ENCODE measurements around the gene PTGDR2.

The PTGDR2 gene

DNA sequence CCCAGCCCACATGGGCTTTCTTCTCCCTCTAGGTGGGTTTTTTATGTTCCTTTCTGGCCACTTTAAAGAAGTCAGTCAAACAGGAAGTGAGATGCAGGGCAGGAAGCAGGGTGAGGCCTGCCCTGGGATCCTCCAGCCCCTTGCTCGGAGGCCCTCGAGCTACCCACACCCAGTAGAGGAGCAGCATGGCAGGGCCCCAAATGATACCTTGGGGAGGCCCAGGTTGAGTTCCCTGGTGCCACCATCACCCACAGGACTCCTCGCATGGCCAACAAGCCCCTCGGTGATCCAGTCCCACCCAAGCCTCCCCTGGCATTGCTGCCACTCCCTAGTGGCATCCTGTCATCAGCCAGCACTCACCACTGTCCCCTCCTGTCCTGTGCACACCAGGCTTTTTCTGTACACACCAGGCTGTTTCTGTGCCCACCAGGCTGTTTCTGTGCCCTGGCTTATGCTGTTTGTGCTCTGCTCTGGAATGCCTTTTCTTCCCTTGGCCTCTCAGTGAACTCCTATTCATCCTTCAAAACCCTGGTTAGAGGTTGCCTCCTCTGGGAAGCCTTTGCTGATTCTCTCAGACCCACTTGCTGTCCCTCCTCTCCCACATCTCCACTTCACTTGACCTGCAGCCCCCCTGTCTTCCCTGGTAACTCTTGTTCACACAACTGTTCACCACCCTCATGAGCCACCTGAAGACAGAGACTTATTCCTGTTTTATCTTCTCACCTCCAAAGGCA lies 3.1 kb upstream of the PTGDR2 start:
- DNase-seq, result no peak

DNA sequence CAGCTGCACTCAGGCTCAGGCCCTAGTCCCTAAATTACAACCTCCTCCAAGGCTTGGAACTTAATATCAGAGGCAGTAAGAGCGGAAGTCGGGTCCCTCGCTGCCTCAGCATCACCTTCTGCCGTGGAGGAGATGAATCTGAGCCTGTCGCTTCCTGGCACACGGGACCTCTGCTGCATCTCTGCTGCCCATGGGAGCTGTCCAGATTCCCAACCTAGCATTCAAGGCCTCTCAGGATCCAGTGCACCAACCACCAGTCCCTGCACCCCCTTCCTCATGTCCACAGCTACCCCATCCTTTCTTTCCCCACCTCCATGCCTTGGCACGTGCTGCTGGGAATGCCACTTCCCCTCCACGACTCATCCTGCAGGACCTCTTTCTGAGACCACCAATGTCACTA lies 2.5 kb upstream of the PTGDR2 start:
- no peak for DNase-seq

DNA sequence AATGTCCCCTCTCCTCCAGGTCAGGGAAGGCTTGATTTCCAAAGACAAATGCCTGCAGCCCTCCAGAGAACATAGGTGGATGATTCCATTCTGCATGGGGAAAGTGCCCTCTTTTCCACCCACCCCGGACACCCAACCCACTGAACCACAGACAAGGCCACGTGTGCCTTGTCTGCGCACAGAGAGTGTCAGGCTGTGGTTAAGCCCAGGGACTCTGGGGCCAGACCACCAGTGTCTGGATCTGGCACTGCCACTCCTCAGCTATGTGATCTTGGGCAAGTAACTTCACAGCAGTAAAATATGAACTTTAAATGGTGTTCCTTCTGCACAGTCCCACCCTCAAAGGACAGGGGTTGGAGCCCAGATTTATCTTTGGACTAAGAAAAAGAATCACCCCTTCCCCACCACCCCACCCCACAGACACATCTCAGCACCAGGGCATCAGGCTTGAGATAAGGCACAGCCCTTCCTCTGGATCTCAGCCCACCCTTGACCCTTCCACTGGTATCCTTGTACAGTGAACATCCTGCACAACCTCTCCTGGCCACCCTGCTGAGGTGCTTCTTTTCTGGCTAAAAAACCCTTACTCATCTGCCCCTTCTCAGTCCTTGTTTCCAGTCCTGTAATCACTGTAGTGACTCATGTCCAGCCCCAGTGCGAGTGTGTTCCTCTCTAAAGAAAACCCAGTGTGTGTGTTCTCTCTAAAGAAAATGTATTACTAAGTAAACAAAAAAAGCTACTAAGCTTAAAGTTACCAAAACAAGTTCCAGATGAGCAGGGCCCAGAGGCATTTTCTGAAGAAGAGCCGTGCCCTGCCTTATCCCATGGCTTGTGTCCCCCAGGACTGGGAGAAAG lies 1.9 kb upstream of the PTGDR2 start:
- no peak for DNase-seq

DNA sequence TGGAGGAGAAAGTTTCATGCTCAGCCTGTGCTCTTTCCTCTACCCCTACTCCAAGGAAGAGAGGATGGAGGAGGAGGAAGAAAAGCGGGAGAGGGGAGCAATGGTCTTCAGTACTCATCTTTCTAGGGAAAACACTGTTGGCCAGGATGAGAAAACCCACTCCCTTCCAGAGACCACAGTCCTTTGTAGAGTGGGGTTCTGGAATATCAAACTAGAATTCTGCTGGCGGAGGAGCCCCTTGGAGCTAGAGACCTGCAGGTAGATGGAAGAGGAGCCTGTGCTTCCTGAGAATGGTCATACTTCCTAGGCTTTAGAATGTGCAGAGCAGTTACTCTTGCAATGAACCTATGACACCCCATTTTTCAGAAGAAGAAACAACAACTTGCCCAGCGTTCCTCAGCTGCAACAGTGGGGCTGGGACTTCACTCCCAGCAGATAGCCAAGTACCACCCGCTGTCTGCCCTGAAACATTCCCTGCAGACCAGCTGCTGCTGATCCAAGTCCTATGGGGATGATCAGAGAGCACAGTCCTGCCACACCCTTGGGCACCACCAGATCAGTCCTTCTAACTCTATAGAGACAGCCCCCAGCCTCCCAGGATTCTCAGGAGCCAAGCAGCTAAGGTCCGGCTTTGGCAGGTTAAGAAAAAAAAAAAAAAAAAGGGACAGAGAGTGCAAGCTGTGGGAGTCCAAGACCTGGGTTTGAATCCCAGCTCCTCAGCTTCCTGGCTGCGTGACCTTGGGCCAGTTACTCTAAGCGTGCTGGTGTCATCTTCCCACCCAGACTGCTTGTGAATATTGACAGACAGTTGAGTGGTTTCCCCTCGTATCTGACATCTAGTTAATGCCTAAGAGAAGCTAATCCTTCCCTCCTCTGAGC lies 664 bp downstream of the PTGDR2 start:
- DNase-seq, result no peak

DNA sequence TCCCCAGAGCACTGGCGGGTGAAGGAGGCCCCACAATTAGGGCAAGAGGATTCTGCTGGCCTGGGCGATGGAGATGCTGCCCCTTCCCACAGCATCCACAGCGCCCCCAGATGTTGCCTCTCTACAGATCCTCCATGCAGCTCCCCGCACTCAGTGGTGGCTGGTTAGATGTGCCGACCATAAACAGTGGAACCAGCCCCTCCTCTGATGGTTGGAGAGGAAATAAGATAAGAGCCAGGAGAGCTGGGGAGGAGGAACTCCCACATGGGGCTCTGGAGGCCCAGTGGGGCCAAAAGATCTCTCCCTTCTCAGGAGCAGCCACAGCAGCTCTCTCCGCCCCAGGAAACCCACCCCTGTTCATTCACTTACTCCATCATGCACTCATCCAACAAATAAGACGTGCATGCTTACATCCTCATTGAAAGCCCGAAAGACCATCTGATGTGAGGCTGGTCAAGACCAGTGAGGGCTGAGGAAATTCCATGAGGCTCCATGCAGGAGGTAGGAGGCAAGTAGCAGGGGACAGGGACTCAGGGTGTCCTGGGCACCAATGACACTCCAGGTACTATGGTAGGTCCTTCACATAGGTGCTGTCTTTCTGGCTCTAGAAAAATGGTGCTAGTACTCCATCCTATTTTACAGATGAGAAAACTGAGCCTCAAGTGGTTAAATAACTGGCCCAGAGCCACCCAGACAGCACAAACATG lies 1.5 kb downstream of the PTGDR2 start:
- no peak for DNase-seq

DNA sequence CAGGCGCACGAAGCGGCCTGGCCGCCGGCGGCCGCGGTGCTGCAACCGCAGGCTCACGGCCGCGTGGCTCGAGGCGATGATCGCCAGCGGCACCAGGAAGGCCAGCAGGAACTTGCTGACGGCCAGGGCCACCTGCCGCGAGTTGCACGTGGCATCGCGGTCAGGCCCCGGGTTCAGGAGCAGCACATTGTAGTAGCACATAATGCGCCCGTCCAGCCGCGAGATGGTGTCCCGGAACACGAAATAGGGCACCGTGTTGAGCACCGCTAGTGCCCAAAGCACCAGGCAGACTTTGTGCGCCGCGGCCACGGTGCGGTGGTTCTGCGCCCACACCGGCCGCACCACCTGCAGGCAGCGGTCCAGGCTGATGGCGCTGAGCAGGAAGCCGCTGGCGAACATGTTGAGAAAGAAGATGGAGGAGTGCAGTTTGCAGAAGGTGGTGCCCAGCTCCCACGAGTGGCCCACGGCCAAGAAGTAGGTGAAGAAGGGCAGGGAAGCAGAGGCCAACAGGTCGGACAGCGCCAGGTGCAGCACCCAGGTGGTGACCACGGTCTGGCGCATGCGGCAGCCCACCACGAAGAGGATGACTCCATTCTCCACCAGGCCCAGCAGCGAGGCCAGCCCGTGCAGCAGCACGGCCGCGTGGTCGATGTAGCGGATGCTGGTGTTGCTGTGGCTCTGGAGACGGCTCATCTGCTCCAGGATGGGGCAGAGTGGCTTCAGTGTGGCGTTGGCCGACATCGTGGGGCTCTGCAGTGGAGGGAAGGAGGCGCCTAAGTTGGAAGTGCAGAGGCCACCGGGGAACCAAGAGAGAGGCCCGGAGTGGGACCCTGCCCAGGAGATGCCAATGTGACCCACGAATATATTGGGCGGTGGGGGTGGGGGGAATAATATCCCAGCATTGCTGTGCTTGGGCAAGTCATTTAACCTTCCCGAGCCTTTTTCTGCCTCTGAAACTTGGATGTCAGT lies 2.5 kb downstream of the PTGDR2 start:
- DNase-seq, result no peak

DNA sequence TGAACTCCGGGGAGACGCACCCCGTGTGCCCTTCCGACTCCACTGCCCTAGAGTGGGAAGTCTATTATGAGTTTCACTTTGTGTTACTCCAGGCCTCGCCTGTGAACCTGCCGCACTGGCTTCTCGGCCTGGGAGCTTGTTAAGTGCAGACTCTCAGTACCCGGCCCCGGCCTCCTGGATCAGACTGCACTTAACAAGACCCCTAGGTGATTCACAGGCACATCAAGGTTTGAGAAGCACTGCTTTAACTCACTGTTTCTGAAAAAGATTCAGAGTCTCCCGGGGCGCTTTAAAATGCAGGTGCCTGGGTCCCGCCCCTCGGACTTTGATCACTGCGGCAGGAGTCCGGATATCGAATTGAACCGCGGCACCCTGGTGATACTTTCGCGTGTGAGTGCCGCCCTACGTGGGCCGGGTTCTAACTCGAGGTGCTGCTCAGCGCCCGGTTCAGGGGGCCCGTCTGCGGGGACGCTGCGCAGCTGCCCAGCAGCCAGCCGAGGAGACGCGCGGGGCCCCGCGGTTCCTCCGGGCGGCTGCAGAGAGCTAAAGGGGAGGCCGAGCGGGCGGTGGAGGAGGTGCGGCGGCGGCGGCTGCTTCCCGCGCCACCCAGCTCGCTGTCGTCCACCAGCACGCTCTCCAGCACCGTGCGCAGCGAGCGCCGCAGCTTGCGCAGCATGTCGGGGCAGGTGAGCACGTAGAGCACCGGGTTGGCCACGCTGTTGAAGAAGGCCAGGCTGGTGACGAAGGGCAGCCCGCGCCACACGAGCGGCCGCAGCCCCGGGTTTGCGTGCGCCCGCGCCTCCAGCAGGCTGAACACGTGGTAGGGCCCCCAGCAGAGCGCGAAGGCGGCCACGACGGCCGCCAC lies 3.4 kb downstream of the PTGDR2 start:
- DNase-seq, result no peak

DNA sequence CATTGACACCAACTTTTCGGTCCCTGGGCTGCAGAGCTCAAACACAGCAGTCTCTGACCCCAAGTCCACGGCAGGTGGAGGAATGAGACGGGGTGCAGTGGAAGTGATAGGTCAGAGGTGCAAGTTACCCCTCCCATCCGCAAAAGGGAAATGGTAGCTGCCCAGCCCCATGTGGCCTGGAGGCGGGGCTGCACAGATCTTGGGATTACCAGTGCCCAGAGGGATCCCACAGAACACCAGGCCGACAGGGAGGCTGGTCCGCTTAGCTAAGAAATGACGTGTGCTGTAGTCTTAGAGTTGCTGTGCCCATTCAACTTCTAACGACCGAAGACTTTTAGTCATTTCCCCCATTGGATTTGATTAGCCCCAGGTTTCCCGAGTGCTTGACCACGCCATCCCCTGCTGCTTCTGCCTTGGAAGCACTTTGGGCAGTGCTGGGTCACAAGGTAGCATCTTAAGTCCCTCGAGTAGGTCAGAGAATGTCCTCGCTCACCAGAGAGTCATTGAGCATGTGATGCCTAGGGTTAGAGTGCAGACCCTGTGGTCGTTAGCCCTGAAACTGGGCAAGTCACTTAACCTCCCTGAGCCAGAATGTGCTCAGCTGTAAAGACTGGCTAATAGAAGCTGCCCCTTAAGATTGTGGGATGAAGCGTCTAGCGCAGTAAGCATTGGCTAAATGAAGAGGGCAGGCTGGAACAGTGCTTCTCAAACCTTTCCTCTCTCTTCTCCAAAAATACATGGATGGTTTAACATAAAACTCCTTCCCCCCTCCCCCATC lies 4.2 kb downstream of the PTGDR2 start:
- DNase-seq, result no peak

DNA sequence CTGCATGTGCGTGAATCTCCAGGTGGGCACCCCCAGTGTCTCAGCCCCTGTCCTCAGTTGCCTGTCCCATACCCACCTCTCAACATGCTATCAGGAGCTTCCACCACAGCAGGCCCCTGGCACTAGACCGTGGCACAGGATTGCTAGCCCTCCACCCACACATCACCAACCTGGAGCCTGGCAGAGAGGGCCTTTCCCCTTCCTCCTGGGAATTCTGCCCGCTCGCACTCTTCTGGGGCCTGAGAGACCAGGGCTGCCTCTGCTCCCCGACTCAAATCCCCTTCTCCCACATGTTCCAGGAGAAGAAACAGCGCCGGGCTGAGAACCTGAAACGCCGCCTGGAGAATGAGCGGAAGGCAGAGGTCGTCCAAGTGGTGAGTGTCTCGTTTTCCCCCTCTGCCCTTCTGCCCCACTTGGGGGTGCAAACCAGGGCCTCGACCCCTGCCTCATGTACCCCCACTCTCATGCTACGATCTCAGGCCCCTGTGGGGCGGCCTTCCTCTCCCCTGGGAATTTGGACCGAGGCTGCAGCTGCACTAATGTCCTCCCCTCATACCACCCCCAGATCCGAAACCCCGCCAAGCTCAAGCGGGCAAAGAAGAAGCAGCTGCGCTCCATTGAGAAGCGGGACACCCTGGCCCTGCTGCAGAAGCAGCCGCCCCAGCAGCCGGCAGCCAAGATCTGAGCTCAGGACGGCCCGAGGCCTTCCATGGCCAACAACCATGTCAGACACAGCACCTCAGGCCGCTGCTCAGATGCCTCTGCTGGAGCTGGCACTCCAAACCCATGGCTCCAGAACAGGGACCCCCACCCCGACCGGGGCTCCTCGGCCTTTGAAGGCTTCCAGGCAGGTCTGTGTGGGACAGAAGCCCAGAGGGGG lies 5.9 kb downstream of the PTGDR2 start:
- DNase-seq, result no peak

DNA sequence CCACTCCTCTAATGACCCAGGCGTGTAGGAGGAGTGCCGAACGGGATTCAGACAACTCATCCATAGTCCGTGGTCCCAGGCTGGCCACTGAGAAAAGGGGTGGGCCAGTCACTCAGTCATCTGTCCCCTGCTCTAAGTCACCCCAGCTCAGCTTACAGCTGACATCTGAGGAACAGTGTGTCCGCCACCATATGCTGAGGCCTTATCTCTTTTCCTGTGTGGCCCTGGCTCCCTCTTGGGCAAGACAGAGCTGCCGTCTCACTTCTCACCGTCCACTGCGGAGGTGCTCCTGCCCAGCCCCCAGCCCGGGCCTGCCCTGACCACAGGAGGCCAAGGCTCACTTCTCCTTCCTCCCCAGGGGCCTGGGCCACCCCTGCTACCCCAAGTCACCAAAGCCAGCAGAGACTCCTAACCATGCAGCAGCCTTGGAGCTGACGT lies 7.0 kb downstream of the PTGDR2 start:
- DNase-seq, result no peak

DNA sequence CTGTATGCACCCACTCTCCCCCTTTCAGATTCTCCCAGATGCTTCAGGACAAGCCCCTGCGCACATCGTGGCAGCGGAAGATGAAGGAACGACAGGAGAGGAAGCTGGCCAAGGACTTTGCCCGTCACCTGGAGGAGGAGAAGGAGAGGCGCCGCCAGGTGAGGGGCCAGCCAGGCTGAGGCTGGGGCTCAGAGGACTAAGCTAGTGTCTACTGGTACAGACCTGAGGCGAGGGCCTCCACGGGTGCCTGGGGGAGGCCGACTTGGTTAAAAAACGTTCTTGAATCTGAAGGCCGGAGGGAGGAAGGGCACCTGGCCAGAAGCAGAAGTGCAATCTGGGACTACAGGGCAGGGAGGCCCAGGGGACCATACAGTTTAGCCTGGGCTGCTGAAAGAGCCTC lies 7.9 kb downstream of the PTGDR2 start:
- no peak for DNase-seq

DNA sequence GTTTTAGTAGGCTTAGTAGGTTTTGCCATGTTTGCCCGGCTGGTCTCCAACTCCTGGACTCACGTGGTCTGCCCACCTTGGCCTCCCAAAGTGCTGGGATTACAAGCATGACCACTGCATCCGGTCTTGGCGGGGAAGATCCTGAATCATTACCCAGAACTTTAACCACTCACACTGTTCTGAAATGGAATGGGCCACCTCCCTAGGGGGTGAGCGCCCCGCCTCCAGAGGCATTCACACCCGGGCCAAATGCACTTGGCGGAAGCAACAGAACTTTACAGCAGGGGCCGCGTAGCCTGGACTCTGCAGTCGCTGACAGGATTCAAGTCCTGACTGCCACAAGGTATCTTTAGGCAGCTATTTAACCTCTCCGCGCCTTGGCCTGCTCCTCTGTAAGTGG lies 8.5 kb downstream of the PTGDR2 start:
- DNase-seq, result no peak

DNA sequence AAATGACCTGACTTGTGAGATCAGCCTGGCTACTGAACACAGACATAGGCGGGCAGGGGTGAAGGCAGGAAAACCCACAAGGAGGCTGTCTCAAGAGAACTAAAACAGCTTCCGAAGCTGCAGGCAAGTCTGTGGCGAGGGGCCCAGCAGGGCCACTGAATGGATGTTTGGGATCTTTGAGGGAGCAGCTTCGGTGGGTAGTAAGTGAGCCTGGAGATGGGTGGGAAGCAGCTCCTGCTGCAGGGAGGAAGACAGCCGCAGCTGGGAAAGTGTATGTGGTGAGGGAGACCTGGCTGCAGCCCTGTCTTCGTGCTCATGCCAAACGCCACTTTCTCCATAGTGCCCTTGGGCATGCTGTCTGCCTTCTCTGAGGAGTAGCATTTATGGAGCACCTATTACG lies 10.4 kb downstream of the PTGDR2 start:
- no peak for DNase-seq

DNA sequence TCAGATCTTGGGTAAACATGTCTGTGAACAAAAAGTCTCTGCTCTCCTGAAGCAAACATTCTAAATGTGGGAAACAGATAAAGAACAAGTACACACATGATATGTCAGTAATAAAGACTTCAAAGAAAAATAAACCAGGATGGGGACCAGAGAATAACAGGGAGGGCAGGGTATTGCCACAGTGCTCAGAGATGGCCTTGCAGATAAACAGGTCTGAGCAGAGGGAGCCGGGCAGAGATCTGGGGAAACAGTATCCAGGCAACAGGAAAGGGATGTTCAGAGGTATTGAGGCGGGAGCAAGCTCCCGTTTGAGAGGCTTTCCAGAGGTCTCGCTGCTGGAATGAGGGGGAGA lies 10.9 kb downstream of the PTGDR2 start:
- no peak for DNase-seq

DNA sequence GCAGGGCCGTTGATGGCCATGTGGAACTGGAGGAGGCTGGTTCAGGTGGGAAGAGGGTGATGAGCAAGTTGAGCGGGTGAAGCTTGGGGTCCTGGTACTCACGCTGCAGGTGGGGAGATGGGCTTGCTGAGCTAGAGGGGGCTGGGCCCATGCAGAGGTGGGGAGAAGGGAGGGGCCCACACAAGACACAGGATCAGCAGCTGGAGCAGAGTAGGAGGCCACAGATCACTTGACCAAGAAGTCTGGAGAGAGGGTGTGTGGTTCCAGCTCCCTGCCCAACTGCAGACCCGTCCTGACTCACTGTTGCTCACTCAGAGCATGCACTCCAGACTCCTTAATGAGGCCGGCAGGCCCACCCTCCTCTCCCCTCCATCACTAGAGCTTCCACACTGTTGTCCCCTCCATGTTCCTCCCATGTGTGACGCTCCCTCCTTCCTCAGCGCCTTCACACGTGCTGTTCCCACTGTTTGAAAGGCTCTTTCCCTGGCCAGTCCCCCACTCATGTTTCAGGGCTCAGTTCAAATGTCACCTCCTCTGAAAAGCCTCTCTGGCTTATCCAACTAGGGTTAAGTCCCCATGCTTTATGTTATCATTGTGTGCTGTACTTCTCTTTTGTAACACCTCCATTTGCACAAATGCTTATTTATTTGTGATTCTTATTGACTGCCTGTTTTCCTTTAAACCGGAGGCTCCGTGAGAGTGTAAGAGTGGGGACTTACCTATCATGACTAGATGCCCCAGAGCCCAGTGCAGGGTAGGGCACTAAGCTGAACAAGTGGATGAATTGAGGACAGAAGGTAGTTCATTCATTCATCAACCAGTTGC lies 11.5 kb downstream of the PTGDR2 start:
- no peak for DNase-seq

DNA sequence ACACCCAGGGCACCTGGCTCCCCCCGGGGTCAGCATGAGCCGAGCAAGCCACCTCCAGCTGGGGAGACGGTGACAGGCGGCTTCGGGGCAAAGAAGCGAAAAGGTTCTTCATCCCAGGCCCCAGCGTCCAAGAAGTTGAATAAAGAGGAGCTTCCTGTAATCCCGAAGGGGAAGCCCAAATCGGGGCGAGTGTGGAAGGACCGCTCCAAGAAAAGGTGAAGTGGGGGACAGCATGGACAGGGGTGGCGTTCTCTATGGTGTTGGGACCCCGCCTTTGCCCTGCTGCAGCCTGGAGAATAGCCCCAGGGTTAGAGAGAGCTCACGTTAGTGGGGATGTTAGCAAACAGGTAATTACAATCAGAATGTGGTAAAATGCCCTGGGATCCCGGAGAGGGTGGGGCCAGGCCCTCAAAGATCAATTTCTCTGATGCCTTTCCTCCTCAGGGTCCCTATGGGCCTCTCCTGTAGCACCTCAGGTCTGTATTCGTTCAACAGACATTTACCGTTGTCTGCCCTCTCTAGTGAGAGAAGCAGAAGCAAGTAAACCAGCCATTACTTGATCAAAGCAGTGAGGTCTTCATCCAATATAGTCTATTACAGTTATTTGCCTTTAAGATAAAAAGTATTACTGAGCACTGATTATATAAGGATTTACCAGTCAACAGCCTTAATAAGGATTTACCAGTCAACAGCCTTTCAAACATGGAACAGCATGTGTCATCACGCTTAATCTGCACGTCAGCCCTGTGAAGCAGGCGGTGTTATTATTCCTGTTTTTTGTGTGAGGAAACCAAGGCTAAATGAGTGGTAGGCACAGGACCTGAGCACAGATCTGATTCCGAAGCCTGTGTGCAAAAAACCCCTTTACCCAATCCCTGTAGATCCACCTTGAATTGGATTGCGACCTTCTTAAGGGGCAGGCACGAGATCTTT lies 12.8 kb downstream of the PTGDR2 start:
- DNase-seq, result peak; percentile 2
